SKM-1 treated with dmso at 0.1 percent for 144 hours (cell line): ENCODE data around the gene ADCY9.
"Not testable (repeated sequence)": the region's sequence is repeated elsewhere in the genome, so short reads cannot be mapped to it uniquely, and the experiment has no call there.

Experiments
- DNase-seq: peaks from one replicate; lab custom pipeline; 2025; ENCODE audit not compliant: unreplicated experiment; lab: John Stamatoyannopoulos, UW

The ADCY9 gene

DNA sequence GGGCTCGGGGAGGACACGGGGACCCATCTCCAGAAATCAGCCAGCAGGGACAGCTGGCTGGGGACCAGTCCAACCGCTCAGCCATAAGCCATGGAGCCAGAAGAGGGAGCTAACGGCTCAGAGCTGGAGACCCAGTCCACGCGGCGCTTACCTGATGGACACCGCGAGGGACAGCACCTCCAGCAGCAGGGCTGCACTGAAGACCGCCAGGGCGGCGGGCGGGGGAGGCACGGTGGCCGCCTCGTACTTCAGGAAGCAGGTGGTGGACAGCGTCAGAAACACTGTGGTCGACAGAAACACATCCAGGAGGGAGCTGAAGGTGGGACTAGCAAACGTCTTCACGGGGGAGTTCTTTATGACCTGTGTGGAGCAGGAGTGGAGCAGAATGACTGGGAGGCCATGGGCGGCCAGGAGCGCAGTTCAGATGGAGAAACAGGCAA lies 133.1 kb downstream of the ADCY9 start:
- no peak for DNase-seq

DNA sequence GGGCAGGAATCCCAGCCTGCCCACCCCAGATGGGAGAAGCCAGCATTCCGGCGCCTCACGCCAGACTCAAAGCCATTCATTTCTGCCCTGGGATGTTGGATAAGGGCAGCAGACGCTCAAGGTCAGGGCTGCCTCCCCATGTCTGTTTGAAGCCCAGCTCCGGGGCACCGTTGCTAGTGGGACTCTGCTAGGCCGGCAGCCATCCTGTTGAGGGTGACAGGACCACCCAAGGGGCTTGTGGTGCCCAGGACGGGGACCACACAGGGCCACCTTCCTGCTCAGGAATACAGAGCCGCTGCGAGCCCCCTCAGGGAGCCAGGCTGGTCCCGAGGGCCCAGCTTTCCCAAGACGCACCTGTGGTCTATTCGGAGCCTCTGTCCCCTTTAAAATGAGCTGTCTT lies 134.0 kb downstream of the ADCY9 start:
- DNase-seq, result no peak

GRCh38 chr16:3980253-3981111 lies 135.8 kb downstream of the ADCY9 start:
- DNase-seq, result no peak

DNA sequence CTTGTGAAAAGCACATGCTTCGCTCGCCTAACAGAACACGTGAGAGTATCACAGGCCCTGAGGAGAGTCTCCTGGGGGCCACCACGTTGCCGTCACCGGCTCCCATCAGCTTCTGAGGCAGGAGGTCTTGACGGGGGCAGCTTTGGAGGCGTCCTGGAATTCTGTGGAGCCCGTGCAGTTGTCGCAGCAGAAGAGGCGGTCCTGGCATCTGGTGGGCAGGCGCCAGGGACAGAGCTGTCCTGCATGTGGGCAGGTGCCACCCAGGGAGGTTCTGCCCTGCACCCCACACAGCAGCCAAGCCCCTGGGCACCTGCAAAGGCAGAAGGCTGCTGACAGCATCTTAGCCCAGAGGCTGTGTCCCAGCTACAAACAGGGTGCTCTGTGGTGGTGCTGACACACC lies 136.7 kb downstream of the ADCY9 start:
- DNase-seq, result no peak

DNA sequence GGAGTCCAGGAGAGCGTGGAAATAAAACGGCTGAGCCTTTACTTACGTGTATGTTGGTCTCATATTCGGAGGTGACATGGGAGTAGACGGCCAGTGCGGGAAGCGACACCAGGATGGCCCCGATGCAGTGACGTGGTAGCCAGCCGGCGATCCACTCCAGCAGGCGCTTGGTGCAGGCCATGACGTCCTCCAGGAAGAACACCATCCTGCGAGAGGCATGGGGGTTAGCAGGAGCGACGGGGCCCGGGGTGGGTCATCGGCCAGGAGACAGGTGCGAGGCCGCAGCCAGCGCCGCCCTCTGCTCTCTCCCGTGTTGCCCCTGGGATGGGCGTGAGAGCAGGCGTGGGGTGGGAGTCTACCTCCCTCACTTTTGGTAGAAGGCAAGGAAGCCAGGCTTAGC lies 137.2 kb downstream of the ADCY9 start:
- DNase-seq, result no peak

DNA sequence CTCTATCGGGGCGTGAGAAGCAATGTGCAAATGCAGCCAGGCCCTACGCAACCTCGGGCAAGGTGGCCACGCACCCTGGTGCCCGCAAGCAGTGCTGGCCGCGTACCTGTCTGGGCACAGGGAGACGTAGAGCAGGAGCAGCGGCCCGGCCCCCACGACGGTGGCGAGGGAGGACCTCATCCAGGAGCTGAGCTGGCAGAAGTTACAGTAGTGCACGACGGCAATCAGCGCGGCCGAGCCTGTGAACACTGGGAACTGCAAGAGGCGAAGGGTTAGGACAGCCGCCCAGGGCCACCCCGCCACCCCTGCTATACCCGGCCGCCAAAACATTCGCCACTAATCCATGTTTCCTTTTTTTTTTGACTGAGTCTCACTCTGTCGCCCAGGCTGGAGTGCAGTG lies 138.9 kb downstream of the ADCY9 start:
- no peak for DNase-seq

- no peak for DNase-seq
Measured at GRCh38 chr16:3974751-3975150, 141.5 kb downstream of the ADCY9 start.

GRCh38 chr16:3971706-3972105 lies 144.5 kb downstream of the ADCY9 start:
- no peak for DNase-seq

DNA sequence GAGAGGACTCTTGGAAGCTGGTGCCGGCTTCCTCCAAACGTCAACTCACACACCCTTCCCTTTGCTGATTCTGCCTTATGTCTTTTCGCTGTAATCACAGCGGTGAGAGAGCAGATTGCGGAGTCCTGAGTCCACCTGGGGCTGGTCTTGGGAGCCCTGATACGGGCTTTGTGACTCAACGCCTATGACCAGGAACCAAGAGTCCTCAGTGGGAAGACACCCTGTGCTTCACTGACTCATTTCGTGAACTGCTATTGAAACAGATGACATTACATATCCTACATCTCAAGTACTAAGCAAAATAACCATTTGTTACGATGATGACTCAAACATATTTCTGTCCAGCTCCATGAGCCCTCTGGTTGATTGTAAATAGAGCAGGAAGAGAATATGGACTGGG lies 145.0 kb downstream of the ADCY9 start:
- DNase-seq, result no peak

DNA sequence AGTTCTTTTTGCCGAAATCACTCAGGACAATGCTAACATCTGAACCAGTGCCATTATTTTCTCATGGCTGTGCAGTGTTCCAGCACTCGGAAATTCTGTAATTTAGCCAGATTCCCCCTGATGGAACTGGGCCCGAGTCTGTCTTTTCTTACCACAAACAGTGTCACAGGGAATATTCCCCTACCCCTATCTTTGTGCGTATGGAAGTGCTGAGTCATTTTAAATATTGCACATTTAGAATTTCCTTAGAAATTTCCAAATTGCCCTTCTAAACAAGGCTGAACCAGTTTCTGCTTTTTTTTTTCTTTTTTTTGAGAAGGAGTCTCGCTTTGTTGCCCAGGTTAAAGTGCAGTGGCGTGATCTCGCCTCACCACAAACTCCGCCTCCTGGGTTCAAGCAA lies 147.7 kb downstream of the ADCY9 start:
- DNase-seq, result no peak

- no peak for DNase-seq
Measured at GRCh38 chr16:3966681-3967080, 149.6 kb downstream of the ADCY9 start.

DNA sequence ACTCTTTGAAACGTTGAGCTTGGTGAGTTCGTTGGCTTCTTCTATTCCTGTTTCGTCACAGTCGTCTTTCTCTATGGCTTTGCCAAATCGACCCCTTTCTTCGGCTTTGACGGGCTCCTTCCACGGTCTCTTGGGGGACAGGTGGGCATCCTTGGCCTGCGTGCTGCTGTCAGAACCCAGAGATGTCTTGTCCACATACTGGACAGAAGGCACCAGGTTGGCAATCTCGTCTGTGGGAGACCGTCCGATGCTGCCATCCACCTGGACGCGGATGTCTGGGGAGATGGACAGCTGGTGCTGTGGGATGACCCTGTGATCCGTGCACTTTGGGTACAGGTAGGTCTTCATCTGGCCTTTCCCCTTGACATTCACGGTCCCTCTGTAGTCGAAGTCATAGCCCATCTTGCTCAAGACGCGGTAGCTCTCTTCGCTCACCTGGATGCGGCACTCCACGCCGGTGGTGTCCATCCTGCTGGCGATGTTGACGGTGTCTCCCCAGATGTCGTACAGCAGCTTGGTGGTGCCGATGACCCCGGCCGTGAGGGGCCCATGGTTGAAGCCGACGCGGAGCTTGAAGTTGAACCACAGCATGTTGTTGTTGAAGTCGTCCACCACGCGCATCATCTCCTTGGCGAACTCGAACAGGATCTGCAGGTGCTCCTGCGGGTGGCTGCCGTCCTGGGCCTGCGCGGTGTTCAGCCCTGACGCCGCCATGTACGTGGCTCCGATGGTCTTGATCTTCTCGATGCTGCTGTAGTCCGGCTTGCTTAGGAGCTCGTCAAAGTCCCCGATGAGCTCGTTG lies 150.3 kb downstream of the ADCY9 start:
- no peak for DNase-seq

DNA sequence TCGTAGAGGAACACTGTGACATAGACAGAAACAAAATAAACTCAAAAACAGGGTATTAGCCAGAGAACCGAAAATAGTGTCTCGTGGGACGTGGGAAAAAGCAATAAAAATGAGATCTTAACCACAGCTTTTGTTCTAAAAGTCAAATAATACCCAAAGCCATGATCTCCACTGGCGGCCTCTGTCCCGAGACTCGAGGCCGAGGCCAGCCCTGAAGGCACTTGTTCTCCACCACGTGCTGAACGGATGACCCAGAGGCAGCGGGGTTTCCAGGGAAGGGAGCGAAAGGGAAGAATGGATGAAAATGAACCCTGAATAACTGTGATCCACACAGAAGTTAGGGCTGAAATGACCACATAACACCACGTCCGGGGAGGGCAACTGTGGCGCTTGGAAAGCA lies 150.9 kb downstream of the ADCY9 start:
- no peak for DNase-seq

- no peak for DNase-seq
Measured at GRCh38 chr16:3964686-3965290, 151.5 kb downstream of the ADCY9 start.

DNA sequence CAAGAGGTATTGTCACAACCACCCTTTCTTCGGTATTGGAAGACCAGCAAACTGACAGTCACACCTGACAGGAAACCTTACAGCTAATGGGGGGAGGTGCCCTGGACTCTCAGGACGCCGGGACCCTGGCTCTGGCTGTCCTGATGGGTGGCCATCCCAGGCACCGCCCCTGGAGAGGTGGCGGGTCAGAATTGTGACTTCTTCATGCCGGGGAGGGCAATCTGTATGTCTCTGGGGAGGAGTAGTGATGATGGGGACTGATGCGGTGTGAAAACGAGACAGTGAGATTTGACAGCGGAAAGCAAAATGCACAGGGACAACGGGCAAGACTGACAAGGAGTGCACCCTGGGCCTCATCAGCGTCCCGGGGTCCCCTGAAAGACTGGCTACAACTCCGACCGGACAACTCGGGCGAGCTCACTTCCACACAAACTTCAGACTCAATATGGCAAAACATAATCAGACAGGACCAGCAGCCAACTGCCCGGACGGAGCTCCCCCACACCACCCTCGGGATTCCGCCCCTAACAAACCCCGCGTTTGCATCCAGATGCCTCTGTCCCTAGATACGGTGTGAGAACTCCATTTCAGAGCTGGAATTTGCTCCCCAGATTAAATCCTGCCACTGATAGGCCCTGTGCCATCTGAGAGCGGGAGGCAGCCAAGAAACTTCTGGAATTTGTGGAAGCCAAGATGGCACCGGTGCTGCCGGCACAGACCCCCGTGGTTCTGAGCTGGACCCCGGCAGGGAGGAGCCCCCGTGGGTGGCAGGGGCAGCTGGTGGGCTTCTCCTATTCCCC lies 152.2 kb downstream of the ADCY9 start:
- DNase-seq, result no peak

- no peak for DNase-seq
Measured at GRCh38 chr16:3963203-3963602, 153.0 kb downstream of the ADCY9 start.

GRCh38 chr16:3961449-3961849 lies 154.8 kb downstream of the ADCY9 start:
- DNase-seq, result no peak

GRCh38 chr16:3959926-3960590 lies 156.2 kb downstream of the ADCY9 start:
- DNase-seq, result not testable (repeated sequence)

GRCh38 chr16:3959148-3959547 lies 157.1 kb downstream of the ADCY9 start:
- DNase-seq, result no peak

GRCh38 chr16:3957344-3957980 lies 158.8 kb downstream of the ADCY9 start:
- no peak for DNase-seq
